ENCODE measurements around the gene MYH11. TPM values are rescaled to one million over a fixed set of nuclear protein-coding genes. Genes with fewer than 3 reads are reported as not detected.

Gene MYH11
- total RNA-seq, 1 donor from 2014 or later, result 0.10 TPM

- no peak overlapping the region for H3K4me3 Mint-ChIP-seq (ENCODE audit: unreplicated experiment)
- no peaks in the 10 kb centered on the region for H3K4me1 Mint-ChIP-seq (ENCODE audit: low read depth, unreplicated experiment)
- no peaks in the 10 kb centered on the region for H3K27me3 Mint-ChIP-seq (ENCODE audit: unreplicated experiment)
- H3K9me3 Mint-ChIP-seq (ENCODE audit: unreplicated experiment), result peaks cover 3% of the 10 kb centered on the region
- no peak for DNase-seq
- no peak for TF ChIP-seq CTCF (IDR thresholded peaks at IDR 0.05; ENCODE audit: partially characterized antibody, unreplicated experiment)
- H3K27ac Mint-ChIP-seq (ENCODE audit: unreplicated experiment), result no peak overlapping the region
- no peaks in the 10 kb centered on the region for H3K36me3 Mint-ChIP-seq (ENCODE audit: unreplicated experiment)
Measured at GRCh38 chr16:15768201-15768600, 88.6 kb downstream of the MYH11 start.

- Mint-ChIP-seq H3K4me1 (ENCODE audit: low read depth, unreplicated experiment) (no peaks in the 10 kb centered on the region), H3K27ac (ENCODE audit: unreplicated experiment) (no peak overlapping the region), H3K4me3 (ENCODE audit: unreplicated experiment) (no peak overlapping the region), H3K9me3 (ENCODE audit: unreplicated experiment) (peaks cover 3% of the 10 kb centered on the region), H3K27me3 (ENCODE audit: unreplicated experiment) (no peaks in the 10 kb centered on the region), H3K36me3 (ENCODE audit: unreplicated experiment) (no peaks in the 10 kb centered on the region)
- TF ChIP-seq CTCF (IDR thresholded peaks at IDR 0.05; ENCODE audit: partially characterized antibody, unreplicated experiment), result no peak
- DNase-seq, result no peak
Measured at GRCh38 chr16:15766918-15767317, 89.9 kb downstream of the MYH11 start.

GRCh38 chr16:15765880-15766279 lies 90.9 kb downstream of the MYH11 start:
- Mint-ChIP-seq H3K27ac (ENCODE audit: unreplicated experiment) (no peak overlapping the region), H3K4me3 (ENCODE audit: unreplicated experiment) (no peak overlapping the region), H3K9me3 (ENCODE audit: unreplicated experiment) (peaks cover 3% of the 10 kb centered on the region), H3K36me3 (ENCODE audit: unreplicated experiment) (no peaks in the 10 kb centered on the region), H3K4me1 (ENCODE audit: low read depth, unreplicated experiment) (no peaks in the 10 kb centered on the region), H3K27me3 (ENCODE audit: unreplicated experiment) (no peaks in the 10 kb centered on the region)
- DNase-seq, result no peak
- TF ChIP-seq CTCF (IDR thresholded peaks at IDR 0.05; ENCODE audit: partially characterized antibody, unreplicated experiment), result peak; percentile 53

- H3K27me3 Mint-ChIP-seq (ENCODE audit: unreplicated experiment), result peaks cover under 1% of the 10 kb centered on the region
- TF ChIP-seq CTCF (IDR thresholded peaks at IDR 0.05; ENCODE audit: partially characterized antibody, unreplicated experiment), result no peak
- peaks cover 3% of the 10 kb centered on the region for H3K9me3 Mint-ChIP-seq (ENCODE audit: unreplicated experiment)
- H3K4me1 Mint-ChIP-seq (ENCODE audit: low read depth, unreplicated experiment), result no peaks in the 10 kb centered on the region
- no peaks in the 10 kb centered on the region for H3K36me3 Mint-ChIP-seq (ENCODE audit: unreplicated experiment)
- no peak overlapping the region for H3K27ac Mint-ChIP-seq (ENCODE audit: unreplicated experiment)
- DNase-seq, result no peak
- H3K4me3 Mint-ChIP-seq (ENCODE audit: unreplicated experiment), result no peak overlapping the region
Measured at GRCh38 chr16:15765116-15765515, 91.7 kb downstream of the MYH11 start.

GRCh38 chr16:15764112-15764511 lies 92.7 kb downstream of the MYH11 start:
- no peak for TF ChIP-seq CTCF (IDR thresholded peaks at IDR 0.05; ENCODE audit: partially characterized antibody, unreplicated experiment)
- no peak overlapping the region for H3K4me3 Mint-ChIP-seq (ENCODE audit: unreplicated experiment)
- H3K9me3 Mint-ChIP-seq (ENCODE audit: unreplicated experiment), result peaks cover 3% of the 10 kb centered on the region
- H3K36me3 Mint-ChIP-seq (ENCODE audit: unreplicated experiment), result no peaks in the 10 kb centered on the region
- DNase-seq, result no peak
- no peaks in the 10 kb centered on the region for H3K4me1 Mint-ChIP-seq (ENCODE audit: low read depth, unreplicated experiment)
- H3K27ac Mint-ChIP-seq (ENCODE audit: unreplicated experiment), result no peak overlapping the region
- peaks cover 2% of the 10 kb centered on the region for H3K27me3 Mint-ChIP-seq (ENCODE audit: unreplicated experiment)
